ENCODE measurements around the gene FOXI1.

Gene FOXI1

GRCh38 chr5:170151097-170151831 is 45.6 kb downstream of the FOXI1 start:
- peak; percentile 56 for DNase-seq (ENCODE audit: low spot score)

GRCh38 chr5:170152767-170153166 is 47.1 kb downstream of the FOXI1 start:
- no peak for DNase-seq (ENCODE audit: low spot score)

GRCh38 chr5:170154297-170154696 is 48.6 kb downstream of the FOXI1 start:
- DNase-seq (ENCODE audit: low spot score) = no peak

GRCh38 chr5:170154744-170155143 is 49.0 kb downstream of the FOXI1 start:
- no peak for DNase-seq (ENCODE audit: low spot score)

GRCh38 chr5:170155771-170156170 is 50.1 kb downstream of the FOXI1 start:
- no peak for DNase-seq (ENCODE audit: low spot score)

GRCh38 chr5:170159101-170159698 is 53.5 kb downstream of the FOXI1 start:
- DNase-seq (ENCODE audit: low spot score) = no peak
